HG03354 (cell line): ENCODE results near the gene KIF18A.
"Not testable (repeated sequence)": the region's sequence is repeated elsewhere in the genome, so short reads cannot be mapped to it uniquely, and the experiment has no call there.

Experiments used
- ATAC-seq: cut with Tn5 transposase; IDR thresholded peaks from one replicate; pipeline ENCODE4 v1.9.1; 2021; ENCODE audit warnings: mild to moderate bottlenecking; ENCODE audit not compliant: unreplicated experiment, poor library complexity, severe bottlenecking

The KIF18A gene

DNA sequence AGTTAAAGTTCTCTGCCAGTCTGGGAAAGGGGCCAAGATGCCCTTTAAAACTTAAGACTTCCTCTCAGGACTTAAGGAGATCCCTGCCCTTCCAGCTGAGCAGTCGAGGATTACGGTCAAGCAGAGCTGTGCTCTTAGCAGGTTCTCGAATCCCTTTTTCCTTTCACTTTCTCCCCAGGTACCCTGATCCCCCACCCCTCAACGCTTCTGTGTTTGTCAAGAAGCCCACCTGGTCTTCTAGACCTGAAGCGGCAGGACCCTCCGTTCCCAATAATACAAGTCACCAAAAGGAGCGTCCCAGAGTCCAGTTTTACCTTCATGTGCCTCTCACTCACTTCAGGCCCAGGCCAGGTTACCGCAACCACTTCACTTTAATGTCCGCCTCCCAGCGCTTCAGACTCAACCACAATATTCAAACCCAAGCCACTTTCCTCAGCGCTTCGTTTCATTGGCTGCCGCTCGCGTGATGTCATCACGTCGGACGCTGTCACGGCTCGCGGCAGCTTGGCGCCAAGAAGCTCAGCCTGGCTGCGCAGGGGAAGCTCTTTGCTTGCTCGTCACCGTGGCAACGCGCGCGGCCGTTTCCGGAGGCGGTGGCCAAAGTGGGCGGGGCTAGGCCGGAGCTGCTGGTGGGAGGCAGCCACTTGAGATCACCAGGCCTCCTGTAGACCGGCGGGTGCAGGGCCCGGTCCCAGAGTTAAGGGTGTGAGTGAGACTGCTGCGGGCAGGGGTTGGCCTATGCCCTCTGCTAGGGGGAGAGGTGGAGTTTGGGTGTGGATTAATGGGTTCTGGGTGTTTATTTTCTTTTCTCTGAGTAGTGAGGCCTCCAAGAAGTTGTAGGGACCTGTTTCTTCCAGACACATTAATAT lies at the start of gene KIF18A, which contains the start of gene METTL15:
Gene KIF18A, minus strand, starts transcription at position 407 of the 869 bp plus-strand sequence. CDS start 10,209 bp downstream, outside the sequence.
Gene METTL15, plus strand, starts transcription at position 639 of the 869 bp plus-strand sequence. CDS start 4,947 bp downstream, outside the sequence.
- ATAC-seq, result peak; percentile 93

DNA sequence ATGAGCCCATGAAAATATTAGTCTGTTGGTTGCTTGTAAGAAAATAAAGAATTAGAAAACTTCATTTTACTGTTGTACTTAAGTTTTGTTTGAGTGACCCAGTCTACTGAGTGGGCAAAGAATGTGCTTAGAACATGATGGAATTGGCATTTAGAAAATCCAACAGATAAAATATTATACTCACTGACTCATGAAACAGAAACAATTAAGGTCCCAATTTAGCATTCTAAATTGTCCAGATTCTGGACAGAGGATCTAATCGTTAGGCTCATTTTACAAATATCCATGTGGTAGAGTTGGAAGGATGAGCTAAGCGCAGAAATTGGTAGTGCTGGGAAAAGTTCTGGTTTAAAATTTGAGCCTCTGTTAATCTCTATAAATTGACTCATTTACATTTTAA lies 45.6 kb upstream of the KIF18A start:
- no peak for ATAC-seq

DNA sequence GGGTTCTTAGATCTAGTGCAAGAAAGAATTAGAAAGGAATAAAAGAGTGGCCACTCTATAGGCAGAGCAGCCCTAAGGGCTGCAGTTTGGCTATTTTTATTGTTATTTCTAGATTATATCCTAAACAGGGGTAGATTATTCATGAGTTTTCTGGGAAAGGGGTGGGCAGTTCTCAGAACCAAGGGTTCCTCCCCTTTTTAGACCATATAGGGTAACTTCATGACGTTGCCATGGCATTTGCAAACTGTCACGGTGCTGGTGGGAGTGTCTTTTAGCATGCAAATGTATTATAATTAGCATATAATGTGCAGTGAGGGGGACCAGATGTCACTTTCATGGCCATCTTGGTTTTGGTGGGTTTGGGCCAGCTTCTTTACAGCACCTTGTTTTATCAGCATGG lies 44.8 kb upstream of the KIF18A start:
- no peak for ATAC-seq

DNA sequence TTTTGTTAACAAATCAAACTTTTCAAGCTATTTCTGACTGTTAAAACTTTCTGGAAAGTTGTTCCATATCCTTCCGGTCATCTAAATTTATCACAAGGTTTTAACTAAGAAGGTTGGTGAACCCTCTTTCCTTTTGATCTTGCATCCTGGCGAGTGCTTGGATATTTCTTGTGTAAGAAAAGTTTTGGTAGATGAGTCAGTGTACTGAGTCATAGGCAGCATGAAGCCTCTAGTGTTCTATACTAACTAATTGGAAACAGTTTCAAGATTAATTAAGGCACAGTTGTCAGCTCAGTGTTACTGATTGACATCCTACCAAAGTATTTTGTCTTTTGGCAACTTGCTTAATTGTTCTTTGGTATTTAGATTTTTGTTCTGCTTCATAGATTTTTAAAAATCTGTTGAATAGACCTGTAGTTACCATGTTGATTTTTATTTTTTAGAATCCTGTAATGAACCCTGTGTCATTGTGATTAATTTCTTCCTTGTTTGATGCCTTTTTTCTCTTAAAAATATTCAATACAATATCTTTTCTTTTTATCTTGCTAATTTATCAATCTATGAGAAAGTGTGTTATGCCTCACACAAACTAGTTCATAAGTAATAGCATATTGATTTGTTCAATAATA lies 38.3 kb upstream of the KIF18A start:
- no peak for ATAC-seq

DNA sequence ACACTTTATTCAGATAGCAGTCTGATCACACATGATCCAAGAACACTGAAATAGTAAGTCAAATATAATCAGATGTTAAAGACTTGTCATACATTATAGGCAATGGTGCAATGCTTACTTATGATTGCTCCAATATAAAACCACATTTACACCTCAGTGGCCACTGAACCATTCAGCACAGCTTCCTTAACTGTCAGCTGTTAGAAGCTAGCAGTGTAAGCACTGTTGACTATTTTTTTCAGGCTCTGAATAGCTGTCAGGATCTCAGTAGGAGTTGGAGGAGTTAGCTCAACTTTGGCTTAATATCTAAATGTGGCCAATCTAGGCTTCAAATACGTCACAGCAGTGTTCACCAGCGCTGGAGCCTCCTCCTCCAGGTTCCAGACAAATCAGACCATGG lies 36.9 kb upstream of the KIF18A start:
- ATAC-seq, result no peak

DNA sequence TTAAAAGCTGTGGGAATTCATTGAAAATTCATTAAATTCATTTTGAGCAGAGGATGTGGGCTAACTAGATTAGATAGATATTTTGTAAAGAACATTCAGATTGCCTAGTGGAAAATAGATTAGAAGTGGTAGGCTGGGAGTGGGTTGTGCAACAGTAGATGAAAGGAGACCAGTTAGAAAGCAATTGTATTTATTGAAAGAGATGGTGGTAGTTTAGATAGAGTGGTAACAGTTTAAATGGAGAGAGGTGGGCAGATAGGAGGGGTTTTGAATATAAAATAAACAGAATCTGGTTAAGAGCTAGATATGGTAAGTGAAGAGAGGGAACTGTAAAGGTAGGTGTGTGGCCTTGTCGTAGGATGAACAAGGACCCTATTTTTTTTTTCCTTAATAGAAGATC lies 34.8 kb upstream of the KIF18A start:
- ATAC-seq, result no peak

DNA sequence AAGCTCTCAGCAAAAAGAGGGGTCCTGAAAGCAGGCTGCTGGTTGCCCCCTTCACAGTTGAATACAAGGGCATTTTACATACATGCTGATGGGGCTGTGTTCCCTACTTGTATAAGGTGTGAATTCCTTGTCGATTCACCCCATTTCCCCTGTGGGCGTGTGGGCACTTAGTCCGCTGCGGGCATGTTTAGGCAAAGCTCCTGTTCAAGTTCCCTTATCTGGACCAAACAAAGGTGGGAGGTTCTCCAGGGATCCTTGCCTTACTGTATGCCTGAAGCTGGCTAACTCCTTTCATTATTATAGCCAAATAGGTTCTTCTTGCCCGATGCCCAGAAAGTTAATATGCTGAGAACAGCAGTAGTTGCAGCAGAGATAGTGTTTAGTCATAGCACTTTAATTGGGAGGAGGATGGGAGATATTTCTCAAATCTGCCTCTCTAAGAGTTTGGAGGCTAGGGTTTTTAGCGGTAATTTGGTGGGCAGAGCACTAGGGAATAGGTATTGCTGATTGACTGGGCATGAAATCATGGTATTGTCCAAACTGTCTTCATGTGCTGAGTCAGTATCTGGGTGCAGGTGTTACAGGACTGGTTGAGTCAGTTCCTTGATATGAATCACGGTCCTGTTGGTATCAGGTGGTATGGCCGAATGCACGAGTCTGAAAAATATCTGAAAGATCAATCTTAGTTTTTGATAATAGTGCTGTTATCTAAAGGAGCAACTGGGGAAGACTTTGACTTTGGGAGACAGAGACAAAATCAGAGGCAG lies 32.9 kb upstream of the KIF18A start:
- no peak for ATAC-seq

DNA sequence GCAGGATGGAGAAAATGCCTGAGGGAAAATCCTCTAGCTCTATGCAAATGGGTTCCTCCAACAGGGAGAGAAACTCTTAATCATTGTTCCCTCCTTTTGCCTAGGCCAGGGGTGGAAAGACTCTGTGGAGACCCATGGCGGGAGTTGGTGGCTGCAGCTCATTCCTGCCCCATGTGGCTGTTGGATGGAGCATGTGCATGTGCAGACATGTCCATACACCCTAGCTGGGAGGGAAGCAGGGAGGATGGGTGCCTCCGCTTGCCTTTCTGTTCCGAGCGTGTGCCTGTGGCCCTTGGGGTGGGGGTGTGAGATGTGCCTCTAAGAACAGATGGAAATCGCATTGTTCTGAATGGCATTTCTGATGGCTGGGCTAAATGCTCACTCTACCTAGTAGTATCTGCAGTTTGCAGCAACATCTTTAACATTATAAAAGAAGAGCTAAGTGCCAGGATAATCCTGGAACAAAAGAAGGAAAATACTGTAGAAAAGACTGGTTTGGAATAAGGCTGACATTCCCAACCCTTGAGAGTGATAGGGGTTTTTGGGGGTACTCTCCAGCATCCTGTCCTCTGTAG lies 32.0 kb upstream of the KIF18A start:
- no peak for ATAC-seq

DNA sequence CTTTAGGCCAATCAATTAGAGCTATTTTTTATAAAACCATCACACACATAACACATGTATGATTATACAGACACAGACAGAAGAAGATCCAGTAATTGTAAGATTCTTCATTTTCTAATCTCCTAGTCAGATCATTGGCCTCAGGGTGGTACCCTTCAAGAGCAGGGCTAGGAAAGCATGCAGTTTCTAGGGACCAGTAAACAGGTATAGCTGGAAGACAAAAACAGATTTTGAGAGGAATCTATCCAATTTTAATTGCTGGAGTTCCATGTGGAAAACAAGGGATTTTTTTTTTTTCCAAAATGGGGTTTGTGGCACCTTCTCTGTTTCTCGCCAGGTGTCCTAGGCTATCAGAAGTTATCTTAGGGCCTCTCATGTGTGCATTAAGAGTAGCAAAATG lies 29.9 kb upstream of the KIF18A start:
- no peak for ATAC-seq

DNA sequence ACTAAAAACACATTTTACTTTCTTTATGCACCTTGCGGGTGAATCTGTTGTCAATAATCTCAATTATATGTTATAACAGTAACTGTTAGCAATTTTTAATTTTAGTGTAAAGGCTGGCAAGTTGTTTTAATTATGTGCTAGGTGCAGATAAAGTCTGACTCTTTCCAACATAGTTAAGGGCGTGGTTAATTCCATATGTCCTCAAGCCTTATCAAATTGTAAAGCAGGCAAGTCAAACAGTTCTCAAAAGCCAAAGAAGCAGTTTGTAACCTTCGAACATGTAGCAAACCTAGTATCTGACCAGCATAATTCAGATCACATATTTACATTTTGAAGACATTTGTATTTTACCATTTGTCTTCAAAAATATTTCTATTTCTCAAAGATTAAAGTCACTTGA lies 29.4 kb upstream of the KIF18A start:
- ATAC-seq, result no peak

DNA sequence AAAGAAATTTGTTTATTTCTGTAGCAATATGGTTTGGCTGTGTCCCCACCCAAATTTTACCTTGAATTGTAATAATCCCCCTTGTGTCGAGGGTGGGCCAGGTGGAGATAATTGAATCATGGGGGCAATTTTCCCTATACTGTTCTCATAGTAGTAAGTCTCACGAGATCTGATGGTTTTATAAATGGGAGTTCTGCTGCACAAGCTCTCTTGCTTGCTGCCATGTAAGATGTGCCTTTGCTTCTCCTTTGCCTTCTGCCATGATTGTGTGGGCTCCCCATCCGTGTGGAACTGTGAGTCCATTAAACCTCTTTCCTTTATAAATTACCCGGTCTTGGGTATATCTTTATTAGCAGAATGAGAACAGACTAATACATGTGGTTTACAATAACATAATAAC lies 28.2 kb upstream of the KIF18A start:
- not testable (repeated sequence) for ATAC-seq

DNA sequence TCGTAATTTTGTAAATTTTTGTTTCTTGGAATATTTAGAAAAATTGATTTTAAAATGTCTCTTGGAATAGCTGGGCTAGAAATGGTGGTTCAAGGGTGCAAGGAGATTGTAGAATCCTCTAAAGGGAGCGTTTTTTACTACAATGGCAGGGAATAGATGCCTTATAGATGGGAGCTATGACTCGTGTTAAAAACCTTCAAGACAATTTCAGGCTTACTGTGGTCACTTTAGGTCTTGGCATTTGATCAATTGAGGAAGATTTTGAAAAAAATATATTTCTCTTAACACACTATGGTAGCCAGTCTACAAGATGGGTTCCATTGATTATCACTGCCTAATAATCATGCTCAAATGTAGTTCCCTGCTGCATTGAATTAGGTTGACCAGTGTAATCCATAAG lies 25.2 kb upstream of the KIF18A start:
- no peak for ATAC-seq

DNA sequence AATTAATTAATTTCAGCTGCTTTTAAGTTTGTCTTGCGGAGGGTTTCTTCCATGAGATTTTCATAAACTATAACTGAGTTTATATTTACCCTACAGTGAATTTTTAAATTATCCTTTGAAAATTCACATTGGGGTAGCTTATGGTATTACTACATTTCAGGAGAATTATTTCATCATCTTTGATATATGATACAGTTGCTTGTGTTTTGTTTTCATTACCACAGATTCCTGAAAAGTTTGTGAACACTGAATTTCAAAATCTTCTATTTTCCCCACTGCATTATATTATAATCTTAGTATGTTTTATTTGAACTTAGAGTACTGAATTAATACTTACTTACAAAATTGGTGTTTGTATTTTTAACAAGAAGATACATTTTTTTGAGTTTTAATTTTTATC lies 24.6 kb upstream of the KIF18A start:
- ATAC-seq, result no peak

DNA sequence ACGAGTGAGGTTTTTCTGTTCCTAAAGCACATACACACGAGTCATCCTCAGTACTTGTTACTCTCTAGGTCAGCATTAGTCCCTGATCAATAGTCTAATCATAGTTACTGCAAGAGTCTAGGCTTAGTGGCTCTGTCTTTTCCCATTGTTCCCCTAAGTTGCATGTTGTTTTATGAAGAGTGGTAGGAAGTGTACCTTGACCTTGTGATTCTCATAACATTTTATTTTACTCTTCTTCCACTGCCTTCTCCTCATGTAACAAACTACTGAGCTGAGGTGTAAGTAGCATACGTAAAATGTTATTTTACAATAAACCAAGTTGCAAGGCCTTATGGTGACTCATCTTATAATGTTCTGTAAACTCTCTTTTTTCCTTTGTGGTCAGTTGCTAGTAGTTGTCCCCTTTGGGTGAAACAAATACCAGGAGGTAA lies 15.2 kb upstream of the KIF18A start:
- ATAC-seq, result no peak

DNA sequence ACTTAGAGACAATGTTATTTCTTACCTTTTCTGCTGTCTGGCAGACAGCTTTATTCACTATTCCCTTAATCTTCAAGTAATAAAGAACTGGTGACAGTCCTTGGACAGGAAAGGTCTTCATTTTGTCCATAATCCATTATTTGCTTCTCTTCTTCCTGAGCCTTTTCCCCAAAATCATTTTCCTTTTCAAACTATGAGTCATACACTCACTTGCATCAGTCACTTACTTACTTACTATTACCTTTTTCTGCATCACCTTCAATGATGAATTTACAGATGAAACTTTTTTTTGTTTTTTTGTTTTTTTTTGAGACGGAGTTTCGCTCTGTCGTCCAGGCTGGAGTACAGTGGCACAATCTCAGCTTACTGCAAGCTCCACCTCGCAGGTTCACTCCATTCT lies 9.8 kb upstream of the KIF18A start:
- no peak for ATAC-seq

DNA sequence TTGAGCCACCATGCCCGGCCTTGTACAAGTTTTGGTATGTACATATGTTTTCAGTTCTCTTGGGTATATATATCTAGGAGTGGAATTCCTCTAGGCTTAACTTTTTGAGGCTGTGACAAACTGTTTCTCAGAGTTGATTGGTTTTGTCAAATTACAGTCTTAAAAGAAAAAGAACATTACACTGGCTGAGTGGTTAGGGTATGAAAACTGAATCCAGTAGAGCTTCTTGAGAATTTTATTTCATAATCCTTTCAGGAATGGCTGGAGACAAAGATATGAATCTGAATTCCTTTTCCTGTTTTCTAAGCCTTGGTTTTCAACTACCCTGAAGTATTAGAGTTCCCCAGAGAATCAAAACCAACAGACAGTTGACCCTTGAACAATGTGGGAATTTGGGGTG lies 6.8 kb upstream of the KIF18A start:
- no peak for ATAC-seq

DNA sequence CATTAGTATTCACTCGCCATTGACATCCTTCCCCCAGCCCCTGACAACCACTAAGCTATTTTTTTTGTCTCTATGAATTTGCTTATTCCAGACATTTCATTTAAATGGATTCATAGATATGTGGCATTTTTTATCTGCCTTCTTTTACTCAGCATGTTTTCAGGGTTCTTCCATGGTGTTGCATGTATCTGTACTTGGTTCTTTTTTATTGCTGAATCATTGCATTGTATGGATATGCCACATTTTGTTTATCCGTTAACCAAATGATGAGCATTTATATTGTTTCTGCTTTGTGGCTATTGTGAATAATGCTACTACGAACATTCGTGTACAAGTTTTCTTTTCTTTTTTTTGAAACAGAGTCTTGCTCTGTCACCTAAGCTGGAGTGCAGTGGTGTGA lies 6.2 kb upstream of the KIF18A start:
- ATAC-seq, result no peak

DNA sequence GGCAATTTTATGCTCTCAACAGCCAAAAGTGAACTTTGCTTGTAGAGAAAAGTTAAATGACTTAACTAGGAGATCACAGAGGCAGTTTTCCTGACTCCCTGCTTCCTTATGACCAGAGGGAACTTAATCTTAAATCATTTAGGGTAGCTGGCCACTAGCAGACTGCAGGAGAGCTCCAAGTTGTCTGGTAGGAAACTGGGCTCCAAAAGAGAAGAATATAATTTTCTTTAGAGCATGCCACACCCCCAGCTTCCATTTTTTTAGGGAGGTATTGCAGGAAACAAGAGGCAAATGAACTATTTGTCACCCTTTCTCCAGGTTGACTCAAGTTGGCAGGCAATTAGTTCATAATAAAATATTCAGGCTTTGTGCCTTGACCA lies 2.9 kb upstream of the KIF18A start:
- ATAC-seq, result no peak

DNA sequence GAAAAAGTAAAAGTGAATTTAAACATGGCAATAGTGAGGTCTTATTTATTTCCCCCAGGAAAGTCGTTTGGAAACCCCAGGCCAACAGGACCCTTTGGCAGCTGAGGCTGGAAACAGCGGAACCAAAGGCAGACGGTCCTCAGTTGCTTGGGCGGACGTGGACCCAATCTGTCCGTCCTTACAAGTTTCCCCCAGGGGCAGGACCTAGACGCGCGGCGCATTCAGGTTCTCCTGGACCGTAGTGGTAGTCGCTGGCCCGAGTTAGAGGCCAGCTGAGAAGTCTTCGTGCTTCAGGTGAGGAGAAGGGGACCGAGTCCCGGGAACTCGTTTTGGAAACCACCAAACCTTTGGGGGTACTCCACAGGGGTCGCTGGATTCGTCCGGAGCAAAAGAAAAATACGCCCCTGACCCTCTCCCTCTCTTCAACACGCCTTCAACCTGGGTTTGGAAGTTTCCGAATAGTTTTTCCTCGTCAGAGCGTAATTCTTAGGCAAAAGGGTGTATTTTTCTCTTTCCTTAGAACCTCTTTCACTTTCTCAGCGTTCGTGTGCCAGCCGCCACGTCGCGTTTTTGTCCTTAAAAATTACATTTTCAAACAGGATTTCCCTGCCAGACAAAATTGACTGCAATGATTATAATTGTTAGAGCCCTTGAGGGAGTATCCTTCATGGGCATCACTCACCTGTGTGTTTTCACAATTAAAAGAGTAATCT lies 2.3 kb upstream of the KIF18A start:
- ATAC-seq, result peak; percentile 21

DNA sequence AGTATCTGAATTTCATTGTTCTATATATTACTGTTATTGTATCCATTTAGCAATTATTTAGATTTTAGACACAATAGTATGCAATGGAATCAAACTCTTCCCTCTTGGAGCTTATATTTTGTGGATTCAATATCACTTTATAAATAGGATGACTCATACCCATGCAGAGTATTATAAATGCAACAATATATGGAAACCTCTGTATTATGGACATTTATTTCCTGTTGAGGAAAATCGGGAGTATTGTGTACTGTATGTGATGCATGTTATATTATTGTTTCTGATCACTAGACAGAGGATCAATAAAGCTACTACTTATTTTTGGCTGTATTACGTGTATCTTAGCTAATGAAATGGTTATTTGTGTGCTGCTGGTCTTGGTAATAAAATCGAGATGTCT lies 1.0 kb upstream of the KIF18A start:
- ATAC-seq, result no peak
